HepG2 (cell line): ENCODE measurements around the gene QDPR. TPM values are rescaled to one million over a fixed set of nuclear protein-coding genes. Genes with fewer than 3 reads are reported as not detected.
"Not testable (repeated sequence)": the region's sequence is repeated elsewhere in the genome, so short reads cannot be mapped to it uniquely, and the experiment has no call there.

Source experiments
- ATAC-seq: fragments of 200-7000 bp; cut with Tn5 transposase; 3 replicates; pipeline ENCODE4 v1.9.1; 2020; ENCODE audit warnings: mild to moderate bottlenecking, moderate library complexity
- BruUV-seq: library from RNA; stranded (reverse); fragments of 400-500 nt; replicated peaks from 2 replicates; lab custom pipeline; 2021; lab: Mats Ljungman, UMichigan
- CTCF ChIA-PET: fragments of 300-600 bp; formaldehyde crosslinking; extraction: SDS; loops from one replicate; lab custom pipeline; 2021; ENCODE audit warnings: low total read pairs, inconsistent platforms, low intra/inter-chr PET ratio; lab: Yijun Ruan, JAX
- POLR2A ChIA-PET: fragments of 350-600 bp; sonication (Branson Sonifier 250); formaldehyde crosslinking; loops from one replicate; lab custom pipeline; 2020; ENCODE audit warnings: antibody characterized with exemption, inconsistent platforms; lab: Yijun Ruan, JAX
- DNase-seq: peaks from one replicate; pipeline ENCODE4 v3.0.0-alpha.2; 2015; ENCODE audit warnings: low spot score
- FAIRE-seq: peaks from 3 replicates; lab custom pipeline; 2011; peaks lifted over from hg19 to GRCh38; lab: Jason Lieb, UNC
- H2AFZ ChIP-seq: one replicate; pipeline ENCODE4 v1.6.1; 2011; ENCODE audit warnings: low read length, inconsistent platforms
- H3K27ac ChIP-seq: fragments of 300-600 bp; 3 replicates; pipeline ENCODE4 v1.8.0; 2011; ENCODE audit warnings: mixed run types, mild to moderate bottlenecking, mixed read lengths, low read length, inconsistent platforms; ENCODE audit not compliant: insufficient read depth; ENCODE audit errors: extremely low read length
- H3K27me3 ChIP-seq, 2 experiments: fragments of 200-600 bp in 1 of 2; 2 replicates in 1 of 2; 3 replicates in 1 of 2; pipeline versions ENCODE4 v1.6.0 to v1.8.0; 2011; ENCODE audit warnings: low read length in 2 of 2, mild to moderate bottlenecking in 2 of 2, moderate library complexity in 2 of 2, inconsistent platforms in 1 of 2; ENCODE audit not compliant: insufficient read depth in 2 of 2, control insufficient read depth in 1 of 2
- H3K36me3 ChIP-seq, 2 experiments: fragments of 200-600 bp in 1 of 2; replicated peaks in 1 of 2; 2 replicates in 1 of 2; 3 replicates in 1 of 2; pipeline versions ENCODE4 v1.5.1 to v1.8.0; 2011; ENCODE audit warnings: low read length in 2 of 2, inconsistent platforms in 1 of 2; ENCODE audit not compliant: insufficient read depth in 2 of 2, control insufficient read depth in 1 of 2
- H3K4me1 ChIP-seq: 2 replicates; pipeline ENCODE4 v1.5.1; 2012; ENCODE audit warnings: low read length, inconsistent platforms; ENCODE audit not compliant: insufficient read depth
- H3K4me2 ChIP-seq: 2 replicates; pipeline ENCODE4 v1.6.0; 2011; ENCODE audit warnings: low read depth, low read length, inconsistent platforms
- H3K4me3 ChIP-seq, 3 experiments: fragments of 200-600 bp in 1 of 3; sonication (generic), shearing (Covaris generic) in 1 of 3; replicated peaks in 1 of 3; 2 replicates each; pipeline ENCODE4 v1.5.1; 2011 to 2016; ENCODE audit warnings: low read length in 3 of 3, inconsistent platforms in 2 of 3, low read depth in 2 of 3, mild to moderate bottlenecking in 2 of 3, control low read depth in 1 of 3, mixed read lengths in 1 of 3; ENCODE audit not compliant: insufficient read depth in 1 of 3
- H3K79me2 ChIP-seq: one replicate; pipeline ENCODE4 v1.6.1; 2011; ENCODE audit warnings: low read length, inconsistent platforms; ENCODE audit not compliant: insufficient read depth
- H3K9ac ChIP-seq: 2 replicates; pipeline ENCODE4 v1.6.0; 2011; ENCODE audit warnings: mild to moderate bottlenecking, low read depth, low read length, inconsistent platforms; ENCODE audit not compliant: insufficient read depth
- H3K9me3 ChIP-seq: 2 replicates; pipeline ENCODE4 v1.5.1; 2012; ENCODE audit warnings: mild to moderate bottlenecking, low read length
- H4K20me1 ChIP-seq: 2 replicates; pipeline ENCODE4 v1.6.0; 2011; ENCODE audit warnings: inconsistent platforms, mild to moderate bottlenecking, low read length, moderate library complexity; ENCODE audit not compliant: insufficient read depth
- BCL6 ChIP-seq: IDR thresholded peaks from 2 replicates; pipeline ENCODE4 v1.6.1; 2016; ENCODE audit warnings: missing genetic modification reagents, missing compliant biosample characterization
- CAMTA2 ChIP-seq: sonication (generic); formaldehyde crosslinking; IDR thresholded peaks from 2 replicates; pipeline ENCODE4 v1.4.0; 2020; ENCODE audit warnings: mild to moderate bottlenecking, missing genetic modification reagents, borderline replicate concordance
- CCDC6 ChIP-seq: sonication (generic); formaldehyde crosslinking; IDR thresholded peaks from 2 replicates; pipeline ENCODE4 v1.8.1; 2022; ENCODE audit warnings: mild to moderate bottlenecking, missing genetic modification reagents, moderate library complexity
- CTCF ChIP-seq: sonication (generic); formaldehyde crosslinking; IDR thresholded peaks from 2 replicates; pipeline ENCODE4 v1.5.0; 2020; ENCODE audit warnings: mild to moderate bottlenecking, missing genetic modification reagents, moderate library complexity
- FOXJ3 ChIP-seq: sonication (generic); formaldehyde crosslinking; IDR thresholded peaks from 2 replicates; pipeline ENCODE4 v1.4.0; 2020; ENCODE audit warnings: missing genetic modification reagents, mild to moderate bottlenecking, borderline replicate concordance
- MTA3 ChIP-seq: sonication (generic); formaldehyde crosslinking; IDR thresholded peaks from 2 replicates; pipeline ENCODE4 v1.4.0; 2020; ENCODE audit warnings: missing genetic modification reagents
- MXI1 ChIP-seq: IDR thresholded peaks from 3 replicates; pipeline ENCODE4 v1.6.1; 2012; ENCODE audit warnings: low read depth, low read length, inconsistent platforms, borderline replicate concordance
- NAIF1 ChIP-seq: sonication (generic); formaldehyde crosslinking; IDR thresholded peaks from 2 replicates; pipeline ENCODE4 v1.5.0; 2020; ENCODE audit warnings: mild to moderate bottlenecking, missing genetic modification reagents, borderline replicate concordance
- REST ChIP-seq, 2 experiments: IDR thresholded peaks; 2 replicates each; pipeline ENCODE4 v1.6.1; 2011 to 2012; ENCODE audit warnings: low read length in 2 of 2, borderline replicate concordance in 1 of 2, low read depth in 1 of 2, mild to moderate bottlenecking in 1 of 2, moderate library complexity in 1 of 2
- STAG1 ChIP-seq: sonication (generic); formaldehyde crosslinking; IDR thresholded peaks from 2 replicates; pipeline ENCODE4 v1.4.0; 2020; ENCODE audit warnings: missing genetic modification reagents
- ZNF362 ChIP-seq: sonication (generic); formaldehyde crosslinking; IDR thresholded peaks from 2 replicates; pipeline ENCODE4 v1.4.0; 2020; ENCODE audit warnings: missing genetic modification reagents, mild to moderate bottlenecking, borderline replicate concordance
- ZNF431 ChIP-seq: sonication (generic); formaldehyde crosslinking; IDR thresholded peaks from 2 replicates; pipeline ENCODE4 v1.9.0; 2022; ENCODE audit warnings: missing genetic modification reagents, low read depth, mild to moderate bottlenecking, borderline replicate concordance
- ZNF451 ChIP-seq: sonication (generic); formaldehyde crosslinking; IDR thresholded peaks from 2 replicates; pipeline ENCODE4 v1.5.0; 2020; ENCODE audit warnings: mild to moderate bottlenecking, missing genetic modification reagents
- ZNF460 ChIP-seq: sonication (generic); formaldehyde crosslinking; IDR thresholded peaks from 2 replicates; pipeline ENCODE4 v1.5.1; 2020; ENCODE audit warnings: missing genetic modification reagents, mild to moderate bottlenecking, borderline replicate concordance
- WGBS: methylation state at CpG from one replicate; pipeline ENCODE4 v1.1.6; 2017; ENCODE audit warnings: low lambda C conversion rate; 5-methylcytosine and 5-hydroxymethylcytosine counted together
- in situ Hi-C: cut with HindIII; loops from 2 replicates; pipeline ENCODE4 v1.10.0; 2017; ENCODE audit warnings: low pct_unique_long_range_greater_than_20kb; ENCODE audit not compliant: extremely low pct_ligation_motif_present
- intact Hi-C: fragments of 100-400 bp; cut with micrococcal nuclease; formaldehyde crosslinking; loops from one replicate; pipeline ENCODE4 v1.10.0; 2022; ENCODE audit not compliant: unreplicated experiment
- polyA plus RNA-seq, 8 experiments: library from polyadenylated mRNA; depleted of rRNA in 3 of 8; stranded (reverse) in 7 of 8; unstranded in 1 of 8; fragments of >200 nt; fragmentation: Illumina TruSeq in 4 of 8; extraction: Trizol in 4 of 8; gene quantifications; 2 replicates each; pipeline versions ENCODE4 v1.2.1 to v1.2.3, GENCODE V29; 2011 to 2016; ENCODE audit warnings: low read depth in 4 of 8, missing spikeins in 1 of 8, mixed read lengths in 1 of 8; ENCODE audit not compliant: insufficient read depth in 1 of 8
- total RNA-seq, 5 experiments: library from RNA; depleted of rRNA; stranded (reverse); fragments of >200 nt; fragmentation: Illumina TruSeq; extraction: Trizol; gene quantifications; 2 replicates each; pipeline ENCODE4 v1.2.3, GENCODE V29; 2016; ENCODE audit warnings: low read depth in 1 of 5

The QDPR gene
- total and polyA plus RNA-seq, 2 of the 13 experiments (the other 11 are each of a cell fraction or from before 2014, with no cell fraction given) = 9.9 to 95.5 TPM

GRCh38 chr4:17544205-17544604 is 32.3 kb upstream of the QDPR start (continued):
- peak; percentile 56; the same call in 1 of the 2 replicates for TF ChIP-seq FOXJ3 (CRISPR knock-in tag)
- no peak for TF ChIP-seq ZNF460 (CRISPR knock-in tag)
- peak in 1 of 2 experiments; percentile 23; a peak in 1 of 4 replicates for TF ChIP-seq REST (IDR thresholded peaks at IDR 0.05; ENCODE audit: borderline replicate concordance in 1 of 2, low read depth in 1 of 2, low read length in 2 of 2)
- TF ChIP-seq ZNF451 (CRISPR knock-in tag) = no peak
- 0 out of 2 replicates have a peak, but pooled peaks have one; percentile 35 for TF ChIP-seq CCDC6
- no peak for TF ChIP-seq CAMTA2 (CRISPR knock-in tag)
- TF ChIP-seq ZNF431 (CRISPR knock-in tag) = no peak
- TF ChIP-seq MTA3 = no peak
- TF ChIP-seq MXI1 = peak; percentile 41; the same call in 1 of the 3 replicates
- TF ChIP-seq BCL6 (CRISPR knock-in tag) = peak; percentile 85

- BruUV-seq, POLR2A ChIA-PET: not testable (repeated sequence)
- ATAC-seq = peak; percentile 88
- TF ChIP-seq CTCF (CRISPR knock-in tag) = peak; percentile 62
- 0 out of 2 replicates have a peak, but pooled peaks have one; percentile 23 for TF ChIP-seq NAIF1
- peak; percentile 29; the same call in 1 of the 2 replicates for TF ChIP-seq STAG1
- peak; percentile 83 for TF ChIP-seq ZNF362 (CRISPR knock-in tag)
Measured at GRCh38 chr4:17537060-17537459, 25.2 kb upstream of the QDPR start.

More at GRCh38 chr4:17537060-17537459, 25.2 kb upstream of the QDPR start:
- intact Hi-C loops = loop anchor here (2.0 kb wide), 1 partner anchor 24 kb away; the partner anchor contains the start of gene QDPR
- H3K36me3 ChIP-seq, H3K27ac ChIP-seq, H2AFZ ChIP-seq, H3K9me3 ChIP-seq, H3K4me2 ChIP-seq, H3K79me2 ChIP-seq, in situ Hi-C loops, H3K27me3 ChIP-seq, H4K20me1 ChIP-seq, FAIRE-seq, H3K4me3 ChIP-seq, H3K9ac ChIP-seq, CTCF ChIA-PET: not testable (repeated sequence)
- peaks cover 24% of the 10 kb centered on the region for H3K4me1 ChIP-seq
- 42% methylated on average over 6 of the region's 6 CpGs for WGBS
- DNase-seq = peak; percentile 56
